ENCODE results near the gene POLR2A.

DNA sequence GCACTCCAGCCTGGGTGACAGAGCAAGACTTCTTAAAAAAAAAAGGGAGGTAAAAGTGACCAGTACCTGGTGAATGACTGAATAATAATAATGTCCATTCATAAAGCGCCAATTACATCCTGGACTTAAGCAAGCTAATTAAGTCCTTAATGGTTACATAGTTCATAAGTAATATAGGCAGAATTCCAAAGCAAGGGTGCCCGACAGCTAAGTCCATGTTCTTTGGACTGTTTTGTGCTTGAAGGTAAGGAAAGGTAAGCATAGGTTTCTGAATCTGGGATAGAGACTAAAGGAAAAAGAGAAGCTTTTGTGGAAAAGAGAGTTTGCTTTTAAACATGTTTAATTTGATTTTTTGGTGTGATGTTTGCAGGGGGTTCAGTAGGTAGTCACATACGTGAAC, 9.8 kb downstream of the POLR2A start:
- TF ChIP-seq POLR2A (IDR thresholded peaks at IDR 0.05) (no peak), EP300 (IDR thresholded peaks at IDR 0.05) (no peak)
- TF ChIP-seq, protein P1, sequence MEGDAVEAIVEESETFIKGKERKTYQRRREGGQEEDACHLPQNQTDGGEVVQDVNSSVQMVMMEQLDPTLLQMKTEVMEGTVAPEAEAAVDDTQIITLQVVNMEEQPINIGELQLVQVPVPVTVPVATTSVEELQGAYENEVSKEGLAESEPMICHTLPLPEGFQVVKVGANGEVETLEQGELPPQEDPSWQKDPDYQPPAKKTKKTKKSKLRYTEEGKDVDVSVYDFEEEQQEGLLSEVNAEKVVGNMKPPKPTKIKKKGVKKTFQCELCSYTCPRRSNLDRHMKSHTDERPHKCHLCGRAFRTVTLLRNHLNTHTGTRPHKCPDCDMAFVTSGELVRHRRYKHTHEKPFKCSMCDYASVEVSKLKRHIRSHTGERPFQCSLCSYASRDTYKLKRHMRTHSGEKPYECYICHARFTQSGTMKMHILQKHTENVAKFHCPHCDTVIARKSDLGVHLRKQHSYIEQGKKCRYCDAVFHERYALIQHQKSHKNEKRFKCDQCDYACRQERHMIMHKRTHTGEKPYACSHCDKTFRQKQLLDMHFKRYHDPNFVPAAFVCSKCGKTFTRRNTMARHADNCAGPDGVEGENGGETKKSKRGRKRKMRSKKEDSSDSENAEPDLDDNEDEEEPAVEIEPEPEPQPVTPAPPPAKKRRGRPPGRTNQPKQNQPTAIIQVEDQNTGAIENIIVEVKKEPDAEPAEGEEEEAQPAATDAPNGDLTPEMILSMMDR (IDR thresholded peaks at IDR 0.05), result no peak
